GM18526 (cell line): ENCODE results near the gene DNAJC6.

Experiments
- POLR2A ChIP-seq: IDR thresholded peaks from 3 replicates; pipeline ENCODE4 v1.6.1; 2011; ENCODE audit not compliant: insufficient read length; ENCODE audit errors: extremely low read depth

DNAJC6 gene

GRCh38 chr1:65278376-65279069 is 30.8 kb upstream of the DNAJC6 start:
- TF ChIP-seq POLR2A: no peak

- TF ChIP-seq POLR2A: no peak
Observed at GRCh38 chr1:65279070-65279779, 30.1 kb upstream of the DNAJC6 start.

GRCh38 chr1:65281846-65282245 is 27.5 kb upstream of the DNAJC6 start:
- no peak for TF ChIP-seq POLR2A

GRCh38 chr1:65284229-65284628 is 25.1 kb upstream of the DNAJC6 start:
- TF ChIP-seq POLR2A: no peak

GRCh38 chr1:65289449-65289848 is 19.9 kb upstream of the DNAJC6 start:
- TF ChIP-seq POLR2A: no peak

- no peak for TF ChIP-seq POLR2A
Observed at GRCh38 chr1:65292861-65293593, 16.3 kb upstream of the DNAJC6 start.

- no peak for TF ChIP-seq POLR2A
Observed at GRCh38 chr1:65297706-65298105, 11.6 kb upstream of the DNAJC6 start.

GRCh38 chr1:65299328-65299727 is 10.0 kb upstream of the DNAJC6 start:
- TF ChIP-seq POLR2A: no peak

- no peak for TF ChIP-seq POLR2A
Observed at GRCh38 chr1:65308781-65309303, 501 bp upstream of the DNAJC6 start.

GRCh38 chr1:65310078-65310587 is 790 bp downstream of the DNAJC6 start:
- no peak for TF ChIP-seq POLR2A

- TF ChIP-seq POLR2A: no peak
Observed at GRCh38 chr1:65311760-65312159, 2.4 kb downstream of the DNAJC6 start.

- TF ChIP-seq POLR2A: no peak
Observed at GRCh38 chr1:65316233-65316632, 6.9 kb downstream of the DNAJC6 start.

GRCh38 chr1:65317866-65318653 is 8.7 kb downstream of the DNAJC6 start:
- no peak for TF ChIP-seq POLR2A

GRCh38 chr1:65319141-65319540 is 9.8 kb downstream of the DNAJC6 start:
- no peak for TF ChIP-seq POLR2A

GRCh38 chr1:65319754-65320153 is 10.4 kb downstream of the DNAJC6 start:
- TF ChIP-seq POLR2A: no peak

- TF ChIP-seq POLR2A: no peak
Observed at GRCh38 chr1:65321879-65322278, 12.5 kb downstream of the DNAJC6 start.
